Skeletal muscle satellite cell (primary cell): ENCODE measurements around the gene HOXA1.
A peak's percentile ranks its signal among the peaks of the same experiment; 100 is the strongest.

Experiments
- H3K27me3 ChIP-seq: 2 replicates; pipeline ENCODE4 v1.7.0; 2013; ENCODE audit warnings: low read length; ENCODE audit not compliant: control insufficient read depth, insufficient read depth
- H3K36me3 ChIP-seq: 2 replicates; pipeline ENCODE4 v1.7.0; 2013; ENCODE audit warnings: mild to moderate bottlenecking, control low read depth, low read length; ENCODE audit not compliant: insufficient read depth
- H3K4me1 ChIP-seq: 2 replicates; pipeline ENCODE4 v1.7.0; 2013; ENCODE audit warnings: low read length; ENCODE audit not compliant: control insufficient read depth, insufficient read depth
- H3K4me2 ChIP-seq: 2 replicates; pipeline ENCODE4 v1.7.0; 2013; ENCODE audit warnings: mild to moderate bottlenecking, low read length
- H3K4me3 ChIP-seq: 2 replicates; pipeline ENCODE4 v1.7.0; 2013; ENCODE audit warnings: low read length
- H3K9ac ChIP-seq: 2 replicates; pipeline ENCODE4 v1.7.0; 2013; ENCODE audit warnings: mild to moderate bottlenecking, low read depth, low read length, moderate library complexity
- H3K9me3 ChIP-seq: replicated peaks from 2 replicates; pipeline ENCODE4 v1.7.0; 2013; ENCODE audit warnings: mild to moderate bottlenecking, control low read depth, low read length

The HOXA1 gene

GRCh38 chr7:27099453-27100370 is 3.9 kb upstream of the HOXA1 start:
- H3K27me3 ChIP-seq: no peaks in the 10 kb centered on the region
- H3K9me3 ChIP-seq: no peaks in the 10 kb centered on the region
- H3K9ac ChIP-seq: no peak overlapping the region
- H3K4me3 ChIP-seq: no peak overlapping the region
- H3K36me3 ChIP-seq: peaks cover 32% of the 10 kb centered on the region
- H3K4me1 ChIP-seq: peaks cover 25% of the 10 kb centered on the region
- H3K4me2 ChIP-seq: no peak overlapping the region

GRCh38 chr7:27098578-27099451 is 3.0 kb upstream of the HOXA1 start:
- peak overlapping the region; percentile 95 for H3K4me2 ChIP-seq
- peaks cover 31% of the 10 kb centered on the region for H3K4me1 ChIP-seq
- peaks cover 32% of the 10 kb centered on the region for H3K36me3 ChIP-seq
- H3K9ac ChIP-seq: peak overlapping the region; percentile 99
- H3K27me3 ChIP-seq: no peaks in the 10 kb centered on the region
- no peaks in the 10 kb centered on the region for H3K9me3 ChIP-seq
- H3K4me3 ChIP-seq: peak overlapping the region; percentile 99

DNA sequence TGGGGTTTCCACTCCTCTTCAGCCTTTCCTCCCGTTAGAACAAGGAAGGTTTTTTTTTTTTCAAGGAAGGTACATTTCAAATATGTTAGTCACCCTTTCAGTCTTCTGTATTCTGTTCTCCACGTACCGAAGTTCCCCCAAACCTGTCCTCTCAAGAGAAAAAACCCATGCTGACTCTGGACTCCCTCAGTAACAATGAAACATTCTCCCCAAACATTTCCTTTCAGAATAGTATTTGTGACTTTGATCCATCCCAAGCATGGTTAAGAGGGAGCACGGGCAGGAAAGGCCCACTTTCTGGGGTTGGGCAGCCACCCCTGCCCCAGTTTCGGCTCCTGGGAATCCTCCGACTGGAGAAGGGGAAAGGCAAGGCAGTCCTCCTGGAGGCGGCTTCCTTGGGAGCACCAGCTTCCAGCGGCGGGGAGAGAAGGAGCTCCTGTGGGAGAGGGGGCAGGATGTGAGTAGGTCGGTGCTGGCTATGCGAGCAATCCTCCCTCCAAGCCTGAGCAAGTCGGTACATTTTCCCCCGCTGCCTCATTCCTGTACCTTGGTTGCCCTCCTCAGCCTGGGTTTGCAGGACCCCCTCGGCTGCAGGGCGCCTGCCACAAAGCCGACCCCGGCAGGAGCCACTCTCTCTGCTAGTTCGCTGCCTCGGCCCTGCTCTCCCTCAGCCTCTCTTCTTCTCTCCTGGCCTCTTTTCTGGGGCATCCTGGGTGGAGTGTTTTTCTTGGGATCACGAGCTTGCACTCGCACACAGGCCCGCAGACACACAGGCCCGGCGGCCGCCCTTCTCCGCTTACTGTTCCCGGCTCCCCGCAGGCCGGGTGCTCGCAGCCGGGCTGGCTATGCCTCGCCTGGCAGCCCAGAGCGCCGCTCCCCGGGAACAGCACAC is 2.1 kb upstream of the HOXA1 start:
- Histone ChIP-seq H3K4me2 (peak overlapping the region; percentile 95), H3K4me1 (peaks cover 31% of the 10 kb centered on the region), H3K9me3 (no peaks in the 10 kb centered on the region), H3K36me3 (peaks cover 32% of the 10 kb centered on the region), H3K4me3 (peak overlapping the region; percentile 99), H3K27me3 (no peaks in the 10 kb centered on the region), H3K9ac (peak overlapping the region; percentile 99)

DNA sequence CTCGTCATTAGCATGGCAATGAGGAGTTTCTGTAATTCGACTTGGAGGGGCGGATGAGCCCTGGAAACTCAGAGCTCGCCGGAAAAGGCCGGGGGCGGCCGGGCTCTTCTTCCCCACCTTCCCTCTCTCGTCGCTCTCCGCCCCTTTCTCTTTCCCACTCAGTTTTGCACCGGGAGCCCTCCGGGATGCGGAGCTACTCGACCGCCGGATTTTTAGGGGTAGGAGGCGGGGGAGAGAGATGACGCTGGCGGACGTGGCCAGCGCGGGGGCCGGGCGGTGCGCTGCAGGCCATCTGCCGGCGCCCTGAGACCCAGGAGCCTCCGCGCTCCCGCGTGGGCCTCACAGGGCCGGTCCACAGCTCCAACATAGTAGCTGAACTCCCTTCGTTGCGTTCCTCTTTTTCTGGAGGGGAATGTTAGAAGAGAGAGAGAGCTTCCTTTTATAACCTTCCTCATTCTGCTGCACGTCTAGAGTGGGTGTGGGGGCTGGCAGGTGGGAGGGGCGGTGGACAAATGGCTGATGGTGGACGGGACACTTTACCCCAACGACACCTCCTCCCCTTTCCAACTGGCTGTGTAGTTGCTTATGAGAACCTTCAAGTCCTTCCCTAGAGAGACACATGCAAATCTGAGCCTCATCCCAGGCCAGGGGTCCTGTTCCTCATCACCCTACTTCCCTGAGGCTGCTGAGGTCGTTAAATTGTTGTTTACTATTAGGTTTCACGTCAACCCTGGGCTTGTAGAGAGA is 1.1 kb upstream of the HOXA1 start:
- Histone ChIP-seq H3K4me3 (peak overlapping the region; percentile 99), H3K36me3 (peaks cover 32% of the 10 kb centered on the region), H3K9me3 (no peaks in the 10 kb centered on the region), H3K27me3 (no peaks in the 10 kb centered on the region), H3K4me1 (peaks cover 31% of the 10 kb centered on the region), H3K9ac (peak overlapping the region; percentile 99), H3K4me2 (peak overlapping the region; percentile 95)

DNA sequence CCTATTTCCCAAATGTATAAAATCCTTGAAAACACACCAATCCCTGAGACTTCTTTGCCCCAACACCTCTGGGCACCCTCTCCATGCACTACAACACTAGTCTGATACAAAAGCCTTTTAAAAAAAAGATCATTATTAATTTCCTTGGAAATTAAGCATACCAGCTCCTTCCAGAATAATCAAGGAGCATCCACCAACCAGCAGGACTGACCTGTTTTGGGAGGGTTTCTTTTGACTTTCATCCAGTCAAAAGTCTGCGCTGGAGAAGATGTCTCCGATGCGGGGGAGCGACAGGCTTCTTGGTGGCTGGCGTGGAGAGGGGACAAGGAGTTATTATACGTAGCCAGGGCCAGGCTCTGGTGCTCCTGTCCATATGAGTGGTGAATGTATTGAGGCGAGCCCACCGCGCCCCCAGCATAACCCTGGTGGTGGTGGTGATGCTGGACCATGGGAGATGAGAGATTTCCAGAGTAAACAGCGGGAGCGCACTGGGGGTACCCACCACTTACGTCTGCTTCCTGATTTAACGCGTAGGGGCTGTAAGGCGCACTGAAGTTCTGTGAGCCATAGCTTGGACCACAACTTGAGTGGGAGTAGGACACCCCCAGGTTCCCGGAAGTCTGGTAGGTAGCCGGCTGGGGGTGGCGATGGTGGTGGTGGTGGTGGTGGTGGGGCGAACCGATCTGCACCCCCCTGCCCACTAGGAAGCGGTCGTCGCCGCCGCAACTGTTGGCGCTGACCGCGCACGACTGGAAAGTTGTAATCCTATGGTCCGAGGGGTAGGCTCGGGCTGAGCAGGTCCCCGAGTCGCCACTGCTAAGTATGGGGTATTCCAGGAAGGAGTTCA is 527 bp downstream of the HOXA1 start:
- peak overlapping the region; percentile 99 for H3K4me3 ChIP-seq
- peak overlapping the region; percentile 71 for H3K9ac ChIP-seq
- no peaks in the 10 kb centered on the region for H3K27me3 ChIP-seq

DNA sequence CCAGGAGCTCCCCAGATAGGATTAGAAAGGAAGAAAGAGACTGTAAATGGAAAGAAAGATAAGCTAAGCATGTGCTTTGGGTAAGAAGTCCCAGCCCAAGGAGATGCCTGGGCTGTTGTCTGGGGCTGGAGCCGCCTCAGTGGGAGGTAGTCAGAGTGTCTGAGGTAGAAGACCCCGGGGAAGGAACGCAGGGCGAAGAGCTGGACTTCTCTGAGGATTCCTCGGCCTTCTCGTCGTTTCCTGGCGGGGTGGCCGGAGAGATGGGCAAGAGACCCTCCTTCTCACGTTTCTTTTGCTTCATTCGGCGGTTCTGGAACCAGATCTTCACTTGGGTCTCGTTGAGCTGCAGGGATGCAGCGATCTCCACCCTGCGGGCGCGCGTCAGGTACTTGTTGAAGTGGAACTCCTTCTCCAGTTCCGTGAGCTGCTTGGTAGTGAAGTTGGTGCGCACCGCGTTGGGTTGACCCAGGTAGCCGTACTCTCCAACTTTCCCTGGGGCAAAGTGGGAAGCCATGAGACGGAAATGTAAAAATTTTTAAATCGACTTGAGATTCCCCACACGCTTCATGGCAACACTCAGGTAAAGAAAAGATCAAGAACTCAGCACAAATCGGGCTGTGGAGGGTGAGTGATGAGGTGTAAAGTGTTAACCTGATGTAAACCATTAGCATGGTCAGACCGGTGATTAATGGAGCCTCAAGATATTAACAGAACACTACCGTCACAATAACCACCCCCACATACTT is 1.3 kb downstream of the HOXA1 start:
- Histone ChIP-seq H3K4me2 (peak overlapping the region; percentile 95), H3K36me3 (peaks cover 10% of the 10 kb centered on the region), H3K4me3 (peak overlapping the region; percentile 99), H3K9ac (no peak overlapping the region), H3K4me1 (peaks cover 31% of the 10 kb centered on the region), H3K9me3 (no peaks in the 10 kb centered on the region), H3K27me3 (no peaks in the 10 kb centered on the region)

More for the DNA sequence above, 527 bp downstream of the HOXA1 start:
- Histone ChIP-seq H3K36me3 (peaks cover 16% of the 10 kb centered on the region), H3K9me3 (no peaks in the 10 kb centered on the region), H3K4me1 (peaks cover 31% of the 10 kb centered on the region), H3K4me2 (peak overlapping the region; percentile 95)

DNA sequence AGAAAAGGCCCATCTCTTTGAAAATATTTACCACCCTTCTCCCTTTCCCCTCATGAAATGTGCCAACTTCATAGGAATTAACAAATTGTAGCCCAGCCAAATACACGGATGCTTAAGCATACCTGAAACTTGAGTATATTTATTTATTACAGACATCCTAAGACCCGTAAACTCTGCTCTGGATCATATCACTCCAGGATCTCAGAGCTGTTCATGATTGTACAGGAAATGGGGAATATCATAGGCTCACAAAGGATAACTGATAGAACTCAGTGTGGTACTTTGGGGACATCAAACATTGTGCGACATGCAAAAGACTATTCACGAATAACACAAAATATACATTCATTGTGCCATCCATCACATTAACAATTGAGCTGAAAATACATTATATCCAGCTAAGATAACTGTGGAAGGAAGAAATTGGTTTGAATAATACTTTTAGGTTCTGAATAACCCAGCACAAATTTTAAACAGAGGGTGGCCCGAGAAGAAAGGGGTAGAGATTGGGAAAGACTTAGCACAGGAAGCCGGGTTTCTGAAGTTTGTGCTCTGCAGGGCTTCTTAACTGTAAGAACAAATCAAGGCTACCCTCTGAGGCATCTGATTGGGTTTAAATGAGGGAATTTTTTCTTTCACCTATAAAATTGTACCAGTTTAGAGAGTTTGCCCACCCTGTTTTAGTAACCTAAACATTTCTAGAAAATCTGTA is 2.5 kb downstream of the HOXA1 start:
- Histone ChIP-seq H3K36me3 (no peaks in the 10 kb centered on the region), H3K4me3 (no peak overlapping the region), H3K27me3 (no peaks in the 10 kb centered on the region), H3K4me2 (no peak overlapping the region), H3K9me3 (no peaks in the 10 kb centered on the region), H3K4me1 (peaks cover 29% of the 10 kb centered on the region), H3K9ac (no peak overlapping the region)

- Histone ChIP-seq H3K27me3 (no peaks in the 10 kb centered on the region), H3K4me2 (no peak overlapping the region)
Measured at GRCh38 chr7:27092819-27093110, 3.0 kb downstream of the HOXA1 start.

More at GRCh38 chr7:27092819-27093110, 3.0 kb downstream of the HOXA1 start:
- Histone ChIP-seq H3K9me3 (no peaks in the 10 kb centered on the region), H3K9ac (no peak overlapping the region), H3K36me3 (no peaks in the 10 kb centered on the region), H3K4me1 (peaks cover 23% of the 10 kb centered on the region), H3K4me3 (no peak overlapping the region)
